CD4-positive, alpha-beta T cell treated with Interleukin-15 for 1 hour (primary cell): ENCODE data around the gene PLEKHA4.

Experiments used
- DNase-seq: peaks from one replicate; pipeline ENCODE4 v3.0.0-alpha.2; 2020

The PLEKHA4 gene

DNA sequence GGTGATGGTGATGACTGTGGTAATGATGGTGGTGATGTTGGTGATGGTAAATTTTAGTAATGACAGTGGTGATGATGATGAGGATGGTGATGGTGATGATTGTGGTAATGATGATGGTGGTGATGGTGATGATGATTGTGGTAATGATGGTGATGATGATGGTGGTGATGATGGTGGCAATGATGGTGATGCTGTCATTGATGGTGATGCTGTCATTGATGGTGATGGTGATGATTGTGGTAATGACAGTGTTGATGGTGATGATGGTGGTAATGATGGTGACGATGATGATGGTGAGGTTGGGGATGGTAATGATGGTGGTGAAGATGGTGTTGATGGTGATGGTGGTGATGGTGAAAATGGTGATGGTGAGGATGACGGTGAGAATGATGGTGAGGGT is 45.9 kb downstream of the PLEKHA4 start:
- DNase-seq = no peak

- no peak for DNase-seq
These were observed 46.8 kb downstream of the PLEKHA4 start for GRCh38 chr19:48821633-48822032.

- DNase-seq = no peak
These were observed 49.0 kb downstream of the PLEKHA4 start for GRCh38 chr19:48819366-48819816.

GRCh38 chr19:48818234-48818820 is 50.1 kb downstream of the PLEKHA4 start:
- DNase-seq = no peak

- DNase-seq = no peak
These were observed 50.8 kb downstream of the PLEKHA4 start for GRCh38 chr19:48817585-48818124.

DNA sequence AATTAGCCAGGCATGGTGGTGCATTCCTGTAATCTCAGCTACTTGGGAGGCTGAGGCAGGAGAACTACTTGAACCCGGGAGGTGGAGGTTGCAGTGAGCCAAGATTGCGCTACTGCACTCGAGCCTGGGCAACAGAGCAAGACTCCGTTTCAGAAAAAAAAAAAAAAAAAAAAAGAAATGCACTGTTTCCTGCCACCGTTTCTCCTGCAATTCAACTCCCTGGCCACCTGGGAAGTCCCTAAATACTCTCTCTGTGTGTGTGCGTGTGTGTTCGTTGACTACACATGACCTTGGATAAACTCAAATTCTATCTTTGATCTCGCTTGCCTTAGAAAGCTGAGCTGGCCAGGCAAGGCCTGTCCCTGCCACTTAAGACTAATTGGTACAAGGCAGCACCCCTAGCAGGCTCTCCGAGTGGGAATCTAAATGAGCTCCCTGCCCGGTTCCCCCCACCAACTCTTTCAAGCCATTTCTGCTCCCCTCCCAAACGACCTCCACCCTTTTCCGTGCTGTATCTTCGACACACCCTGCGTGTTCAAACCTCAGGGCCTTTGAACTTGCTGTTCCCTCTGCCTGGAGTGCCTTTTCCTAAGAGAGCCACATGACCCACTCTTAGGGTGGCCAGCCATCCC is 52.4 kb downstream of the PLEKHA4 start:
- DNase-seq = no peak

- no peak for DNase-seq
These were observed 53.5 kb downstream of the PLEKHA4 start for GRCh38 chr19:48814895-48815294.

DNA sequence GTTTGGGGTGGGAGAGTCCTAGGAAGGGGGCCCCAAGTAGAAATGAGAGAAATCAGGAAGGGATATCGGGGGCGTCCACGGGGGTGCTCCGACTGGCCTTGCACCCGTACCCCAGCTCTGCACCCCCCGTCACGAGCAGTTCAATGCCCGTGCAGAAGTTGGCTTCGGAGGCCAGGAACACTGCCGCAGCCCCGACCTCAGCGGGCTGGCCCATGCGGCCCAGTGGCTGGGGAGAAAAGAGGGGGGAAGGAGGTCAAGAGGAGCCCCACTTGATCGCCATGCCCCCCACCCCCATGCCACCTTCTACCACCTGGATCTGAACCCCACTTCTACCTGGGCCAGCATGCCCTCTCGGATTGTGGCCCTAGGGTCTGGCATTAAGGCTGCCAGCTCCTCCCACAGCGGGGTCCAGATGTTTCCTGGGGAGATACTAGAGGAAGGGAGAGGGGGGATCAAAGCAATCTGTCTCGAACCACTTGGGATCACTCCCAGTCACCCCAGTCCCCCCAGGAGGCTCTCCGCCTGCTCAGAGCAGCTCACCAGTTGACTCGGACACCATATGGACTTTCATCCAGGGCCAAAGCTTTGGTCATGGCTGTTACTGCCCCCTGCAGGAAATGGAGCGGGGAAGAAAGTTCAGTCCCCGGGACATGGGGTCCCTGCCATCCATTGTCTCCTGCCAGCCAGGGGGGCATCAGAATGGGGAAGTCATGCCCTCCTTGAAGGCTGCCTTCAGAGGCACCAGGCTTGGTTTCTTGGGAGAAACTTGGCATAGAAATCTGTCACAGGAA is 55.1 kb downstream of the PLEKHA4 start:
- no peak for DNase-seq

GRCh38 chr19:48812094-48812929 is 56.1 kb downstream of the PLEKHA4 start:
- DNase-seq = peak; percentile 79

DNA sequence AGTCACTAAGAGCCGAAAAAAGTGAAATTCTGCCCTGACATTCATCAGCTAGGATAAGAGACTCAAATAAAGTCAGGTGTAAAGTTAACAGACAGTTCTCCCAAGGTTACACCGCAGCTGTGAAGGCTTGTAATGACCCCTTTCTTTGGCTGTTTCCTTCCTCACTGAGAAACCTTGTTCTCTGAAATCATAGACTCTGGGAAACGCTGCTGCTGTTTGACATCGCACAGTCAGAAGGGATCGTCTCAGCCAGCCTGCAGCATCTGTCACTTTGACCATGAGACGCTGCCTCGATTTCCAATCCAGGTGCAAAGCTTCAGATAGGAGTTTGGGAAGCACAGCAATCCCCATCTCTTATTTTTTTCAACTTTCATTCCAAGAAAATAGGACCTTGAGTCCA is 58.3 kb downstream of the PLEKHA4 start:
- DNase-seq = no peak

- DNase-seq = no peak
These were observed 60.7 kb downstream of the PLEKHA4 start for GRCh38 chr19:48807590-48808308.

DNA sequence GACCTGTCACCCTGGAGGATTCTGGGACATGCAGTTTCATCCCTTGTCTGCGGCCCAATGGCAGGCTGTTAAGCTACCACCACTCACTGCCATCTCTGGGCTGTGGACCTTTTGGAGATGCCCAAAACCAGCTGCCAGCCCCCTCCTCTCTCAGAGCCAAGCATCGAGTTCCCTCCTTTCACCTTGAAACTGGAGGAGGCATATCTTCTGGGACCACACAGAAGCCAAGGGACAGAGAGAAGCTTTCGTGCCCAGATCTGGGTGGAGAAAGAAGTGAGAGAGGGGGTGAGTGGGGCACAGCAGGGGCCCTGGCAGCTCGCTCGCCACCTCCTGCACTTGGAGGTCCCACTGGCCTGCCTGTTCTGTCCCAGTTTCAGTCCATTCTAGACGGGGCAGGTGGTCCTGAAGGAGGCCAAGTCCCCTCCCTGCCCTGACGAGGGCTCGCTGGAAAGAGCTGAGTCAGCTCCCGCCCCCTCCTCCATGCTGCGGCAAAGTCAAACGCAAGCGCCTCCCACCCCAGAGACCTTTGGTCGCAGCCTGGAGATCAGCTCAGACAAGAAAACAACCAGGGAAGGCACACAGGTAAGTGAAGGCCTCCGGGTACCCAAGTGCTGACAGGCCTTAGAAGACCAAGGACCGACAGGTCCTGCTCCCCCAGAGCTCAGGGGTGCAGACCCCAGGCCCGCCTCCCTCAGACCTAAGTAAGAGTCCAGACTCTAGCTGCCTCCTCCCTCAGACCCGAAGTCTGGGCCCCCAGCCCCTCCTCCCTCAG is 61.4 kb downstream of the PLEKHA4 start:
- peak; percentile 42 for DNase-seq

- DNase-seq = no peak
These were observed 61.9 kb downstream of the PLEKHA4 start for GRCh38 chr19:48806518-48806817.

GRCh38 chr19:48805452-48805851 is 63.0 kb downstream of the PLEKHA4 start:
- DNase-seq = no peak

DNA sequence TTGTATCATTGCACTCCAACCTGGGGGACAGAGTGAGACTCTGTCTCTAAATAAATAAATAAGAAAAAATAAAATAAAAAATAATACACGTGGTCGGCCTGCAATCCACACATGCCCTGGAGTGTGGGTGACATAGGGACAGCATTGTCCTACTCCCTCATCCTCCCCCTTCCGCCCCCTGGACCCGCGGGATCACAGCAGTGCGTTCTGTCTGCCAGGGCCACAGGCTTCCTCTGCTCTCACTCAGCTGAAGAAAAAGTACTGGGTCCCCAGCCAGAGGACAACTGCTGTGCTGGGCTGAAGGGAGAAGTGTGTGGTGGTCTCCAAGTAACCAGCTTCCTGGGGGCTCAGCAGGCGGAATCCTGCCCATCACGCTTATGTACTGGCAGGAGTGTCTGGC is 63.9 kb downstream of the PLEKHA4 start:
- DNase-seq = no peak

GRCh38 chr19:48802623-48803022 is 65.8 kb downstream of the PLEKHA4 start:
- no peak for DNase-seq

- DNase-seq = no peak
These were observed 68.8 kb downstream of the PLEKHA4 start for GRCh38 chr19:48799358-48800300.

DNA sequence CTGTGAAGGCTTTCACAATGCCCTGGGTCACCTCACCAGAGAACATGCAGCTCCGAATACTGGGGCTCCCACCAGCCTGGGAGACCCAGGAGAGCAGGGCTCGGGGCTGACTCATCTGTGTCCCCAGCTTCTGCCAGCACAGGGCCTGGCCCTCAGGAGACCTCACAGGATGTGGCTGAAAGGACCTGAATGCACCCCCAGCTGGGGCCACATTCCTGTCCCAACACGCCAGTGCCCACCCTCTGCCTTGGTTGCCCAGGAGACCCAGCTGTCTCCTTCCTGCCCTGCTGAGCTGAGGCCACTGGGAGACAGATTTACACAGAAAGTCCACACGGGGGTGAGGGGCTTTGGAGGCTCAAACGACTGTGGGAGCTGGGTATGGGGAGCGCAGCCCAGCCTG is 69.5 kb downstream of the PLEKHA4 start:
- DNase-seq = no peak

- DNase-seq = no peak
These were observed 71.3 kb downstream of the PLEKHA4 start for GRCh38 chr19:48797103-48797502.

- DNase-seq = no peak
These were observed 71.9 kb downstream of the PLEKHA4 start for GRCh38 chr19:48796298-48797083.
